Medulla oblongata (tissue), 1 donor: ENCODE measurements around the gene CYTH1.

ENCODE experiments used
- DNase-seq: peaks from one replicate; pipeline ENCODE4 v3.0.0-alpha.2; 2015; ENCODE audit errors: extremely low spot score

CYTH1 gene

GRCh38 chr17:78804777-78805176 is 22.7 kb upstream of the CYTH1 start:
- DNase-seq: no peak

GRCh38 chr17:78803186-78803845 is 21.2 kb upstream of the CYTH1 start:
- no peak for DNase-seq

GRCh38 chr17:78802459-78802858 is 20.4 kb upstream of the CYTH1 start:
- no peak for DNase-seq

- no peak for DNase-seq
Measured at GRCh38 chr17:78802008-78802407, 19.9 kb upstream of the CYTH1 start.

GRCh38 chr17:78800132-78800931 is 18.3 kb upstream of the CYTH1 start:
- DNase-seq: no peak

- DNase-seq: peak; percentile 79
Measured at GRCh38 chr17:78798695-78799559, 16.9 kb upstream of the CYTH1 start.

GRCh38 chr17:78797691-78798585 is 15.9 kb upstream of the CYTH1 start:
- DNase-seq: no peak

GRCh38 chr17:78797213-78797612 is 15.1 kb upstream of the CYTH1 start:
- no peak for DNase-seq

GRCh38 chr17:78796517-78796900 is 14.4 kb upstream of the CYTH1 start:
- no peak for DNase-seq

GRCh38 chr17:78795861-78796516 is 13.9 kb upstream of the CYTH1 start:
- DNase-seq: no peak

- no peak for DNase-seq
Measured at GRCh38 chr17:78794864-78795640, 13.0 kb upstream of the CYTH1 start.

GRCh38 chr17:78794399-78794798 is 12.3 kb upstream of the CYTH1 start:
- DNase-seq: no peak

- no peak for DNase-seq
Measured at GRCh38 chr17:78793968-78794367, 11.9 kb upstream of the CYTH1 start.

GRCh38 chr17:78793415-78793814 is 11.3 kb upstream of the CYTH1 start:
- no peak for DNase-seq

- no peak for DNase-seq
Measured at GRCh38 chr17:78791840-78792709, 10.0 kb upstream of the CYTH1 start.

GRCh38 chr17:78790552-78790951 is 8.5 kb upstream of the CYTH1 start:
- DNase-seq: no peak

- DNase-seq: peak; percentile 39
Measured at GRCh38 chr17:78789663-78790181, 7.6 kb upstream of the CYTH1 start.

GRCh38 chr17:78789149-78789662 is 7.1 kb upstream of the CYTH1 start:
- no peak for DNase-seq

- DNase-seq: no peak
Measured at GRCh38 chr17:78788451-78788850, 6.4 kb upstream of the CYTH1 start.
